GM18498 (cell line): ENCODE results near the gene TBC1D20.

Experiments
- ATAC-seq: cut with Tn5 transposase; IDR thresholded peaks from one replicate; pipeline ENCODE4 v1.9.1; 2021; ENCODE audit warnings: mild to moderate bottlenecking, moderate library complexity; ENCODE audit not compliant: unreplicated experiment

Gene TBC1D20

DNA sequence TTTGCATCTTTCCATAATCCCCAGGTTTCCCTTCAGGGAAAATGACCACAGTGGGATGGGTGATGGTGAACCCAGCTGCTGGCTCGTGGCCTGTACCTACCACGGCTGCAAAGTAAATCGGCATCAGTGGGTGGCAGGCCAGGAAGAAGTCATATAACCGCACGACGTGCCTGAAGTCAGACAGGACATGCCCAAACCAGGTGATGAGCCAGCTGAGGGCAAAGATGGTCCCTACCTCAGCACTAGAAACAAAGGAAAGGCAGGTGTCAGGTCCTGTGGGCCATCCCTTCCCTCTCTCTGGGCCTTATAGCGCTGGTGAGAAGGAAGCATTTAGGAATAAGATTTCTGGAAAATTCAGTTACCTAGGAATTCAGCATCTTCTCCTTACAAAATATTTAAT is 22.2 kb downstream of the TBC1D20 start:
- no peak for ATAC-seq

DNA sequence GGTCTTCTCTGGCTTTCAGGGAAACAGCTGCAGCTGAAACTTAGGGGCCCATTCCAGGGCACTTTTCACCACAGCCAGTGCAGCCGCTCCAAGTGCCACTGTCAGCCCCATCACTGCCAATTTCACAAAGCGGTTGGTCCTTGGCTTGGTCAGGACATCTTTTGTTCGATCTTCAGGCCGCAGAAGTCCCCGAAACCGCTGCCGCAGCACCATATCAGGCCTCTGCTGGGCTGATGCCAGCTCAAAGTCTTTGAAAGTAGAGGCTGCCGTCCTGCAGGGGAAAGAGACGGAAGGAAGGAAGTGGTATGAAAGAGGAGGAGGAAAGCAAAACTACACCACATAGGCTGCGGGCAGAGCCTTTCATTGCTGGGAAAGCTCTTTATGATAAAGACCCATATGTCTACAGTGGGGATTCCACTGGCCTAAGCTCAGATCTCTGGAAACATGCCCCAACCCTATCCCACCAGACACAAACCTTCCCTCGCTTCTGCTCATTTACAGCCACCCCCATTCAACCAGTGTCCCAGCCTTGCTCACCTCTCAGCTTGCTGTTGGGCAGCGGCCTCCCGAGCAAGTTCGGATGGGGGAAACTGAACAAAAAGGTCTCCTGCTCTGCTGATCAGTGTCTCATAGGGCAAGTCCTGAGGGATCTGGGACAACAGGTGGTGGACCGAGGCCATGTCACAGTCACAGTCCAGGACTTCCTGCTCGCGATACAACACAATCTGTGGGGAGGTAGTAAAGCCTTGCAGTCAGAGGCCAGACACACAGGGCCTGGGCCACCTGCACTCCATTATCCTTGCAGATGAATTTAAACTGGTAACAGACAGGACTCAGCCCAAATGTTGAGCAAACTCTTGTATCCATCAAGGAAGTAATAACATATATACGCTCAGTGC is 23.5 kb downstream of the TBC1D20 start:
- no peak for ATAC-seq

DNA sequence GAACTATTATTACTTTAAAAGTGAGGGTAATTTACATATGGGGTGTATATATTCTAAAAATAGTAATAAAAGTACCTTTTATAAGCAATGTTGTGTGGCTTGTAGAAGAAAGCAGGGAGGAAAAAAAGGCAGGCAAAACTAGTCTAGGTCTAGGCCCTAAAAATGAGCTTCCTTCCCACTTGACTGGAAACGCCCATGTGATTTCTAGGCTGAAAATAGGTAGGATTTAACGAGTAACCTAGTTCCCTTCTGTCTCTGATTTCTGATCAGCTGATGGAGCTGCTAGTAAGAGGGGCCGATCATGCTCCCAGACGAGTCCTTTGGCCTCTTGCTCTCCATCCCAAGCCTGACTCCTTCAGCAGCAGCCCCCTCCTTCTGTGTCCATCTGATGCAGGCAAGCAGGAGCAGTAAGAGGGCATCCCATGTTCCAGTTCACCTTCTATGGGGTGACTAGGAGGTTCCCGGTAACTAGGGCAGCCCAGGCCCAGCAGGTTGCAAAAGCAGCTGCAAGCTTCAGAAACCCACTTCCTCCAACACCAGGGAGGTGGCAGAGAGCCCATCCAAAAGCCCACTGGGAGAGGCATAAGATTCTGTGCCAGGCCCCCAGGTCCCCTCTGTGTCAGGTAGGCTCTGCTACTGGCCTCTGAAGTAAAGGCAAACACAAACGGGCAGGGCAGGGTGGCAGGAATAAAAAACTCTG is 24.4 kb downstream of the TBC1D20 start:
- ATAC-seq: no peak

DNA sequence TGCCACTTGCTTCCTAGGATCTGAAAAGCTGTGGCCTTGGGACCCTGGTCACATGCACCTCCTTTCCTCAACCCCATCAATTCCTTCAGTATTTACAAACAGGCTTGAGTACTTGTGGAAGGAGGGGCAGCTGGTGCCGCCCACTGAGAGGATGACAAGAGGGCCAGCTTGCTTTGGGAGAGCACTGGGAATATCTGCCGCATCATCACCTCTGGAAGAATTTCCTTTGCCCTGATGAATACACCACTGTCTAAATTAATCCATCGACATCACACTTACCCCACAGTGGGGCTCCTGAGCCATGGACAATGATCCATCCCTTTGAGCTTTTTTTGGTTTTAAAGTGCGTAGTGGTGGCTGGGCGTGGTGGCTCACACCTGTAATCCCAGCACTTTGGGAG is 25.9 kb downstream of the TBC1D20 start:
- no peak for ATAC-seq

DNA sequence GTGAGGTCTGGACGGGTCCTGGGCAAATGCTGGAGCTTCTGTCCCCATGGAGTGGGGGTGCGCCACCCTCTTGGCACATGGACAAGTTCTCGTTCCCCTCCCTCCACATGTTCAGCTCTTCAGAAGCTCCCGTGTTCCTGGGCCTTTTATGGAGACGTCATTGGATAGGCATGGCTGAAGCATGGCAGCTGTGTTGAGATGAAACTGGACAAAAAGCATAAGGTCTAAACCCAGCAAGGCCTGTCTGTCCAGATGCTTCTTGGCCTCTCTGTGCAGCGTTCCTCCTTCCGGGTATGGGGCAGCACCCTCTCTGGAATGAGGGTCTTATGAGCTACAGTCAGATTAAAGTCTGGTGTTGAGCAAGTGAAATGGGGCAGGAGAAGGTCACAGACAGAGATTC is 26.8 kb downstream of the TBC1D20 start:
- ATAC-seq: no peak

DNA sequence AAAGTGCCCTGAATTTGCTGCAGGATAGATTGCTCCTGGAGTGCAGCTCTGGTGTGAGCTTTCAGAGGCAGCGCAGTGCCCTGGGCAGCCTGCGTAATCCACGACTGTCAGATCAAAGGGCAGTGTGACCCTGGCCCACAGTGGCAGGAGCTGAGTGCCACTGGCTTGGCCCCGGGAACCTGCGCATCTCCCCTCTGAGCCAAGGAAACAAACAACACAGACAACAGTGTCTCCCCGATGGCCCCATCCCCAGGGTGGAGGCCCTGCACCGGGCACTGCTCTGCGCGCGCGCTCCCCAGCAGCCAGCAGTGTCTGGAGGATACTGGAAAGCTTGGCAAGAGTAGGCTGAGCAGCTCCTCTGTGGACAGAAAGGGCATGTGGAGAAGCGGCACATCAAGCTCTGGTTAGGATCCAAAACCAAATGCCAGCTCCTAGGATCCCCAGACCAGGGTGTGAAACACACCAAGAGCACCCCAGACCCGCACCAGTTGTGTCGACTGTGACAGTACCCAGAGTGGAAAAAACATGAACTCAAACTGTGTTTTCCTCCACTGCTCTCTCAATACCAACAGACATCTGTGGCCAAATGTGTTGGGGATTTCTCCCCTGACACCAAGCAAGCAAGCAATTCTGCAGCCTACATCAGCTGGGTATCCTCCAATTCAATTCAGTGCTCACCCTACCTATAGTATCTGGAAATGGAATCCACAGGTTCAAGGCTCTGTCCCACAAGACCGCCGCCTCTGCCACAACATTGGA is 27.5 kb downstream of the TBC1D20 start:
- ATAC-seq: no peak

DNA sequence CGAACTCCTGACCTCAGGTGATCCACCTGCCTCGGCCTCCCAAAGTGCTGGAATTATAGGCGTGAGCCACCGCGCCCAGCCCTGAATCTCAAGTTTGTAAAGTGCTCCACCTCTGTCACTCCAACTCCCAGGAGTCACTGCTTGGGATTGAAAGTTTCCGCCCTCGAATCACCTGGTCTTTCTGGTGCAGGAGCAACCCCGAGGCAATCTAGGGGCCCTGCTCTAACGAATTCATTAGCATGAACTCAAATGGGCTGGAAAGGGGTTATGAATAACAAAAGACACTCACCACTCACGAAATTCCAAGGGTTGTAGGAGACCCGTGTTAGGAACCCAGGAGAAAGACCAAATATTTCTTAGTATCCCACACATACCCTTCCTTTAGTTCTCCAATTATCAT is 28.1 kb downstream of the TBC1D20 start:
- ATAC-seq: no peak

DNA sequence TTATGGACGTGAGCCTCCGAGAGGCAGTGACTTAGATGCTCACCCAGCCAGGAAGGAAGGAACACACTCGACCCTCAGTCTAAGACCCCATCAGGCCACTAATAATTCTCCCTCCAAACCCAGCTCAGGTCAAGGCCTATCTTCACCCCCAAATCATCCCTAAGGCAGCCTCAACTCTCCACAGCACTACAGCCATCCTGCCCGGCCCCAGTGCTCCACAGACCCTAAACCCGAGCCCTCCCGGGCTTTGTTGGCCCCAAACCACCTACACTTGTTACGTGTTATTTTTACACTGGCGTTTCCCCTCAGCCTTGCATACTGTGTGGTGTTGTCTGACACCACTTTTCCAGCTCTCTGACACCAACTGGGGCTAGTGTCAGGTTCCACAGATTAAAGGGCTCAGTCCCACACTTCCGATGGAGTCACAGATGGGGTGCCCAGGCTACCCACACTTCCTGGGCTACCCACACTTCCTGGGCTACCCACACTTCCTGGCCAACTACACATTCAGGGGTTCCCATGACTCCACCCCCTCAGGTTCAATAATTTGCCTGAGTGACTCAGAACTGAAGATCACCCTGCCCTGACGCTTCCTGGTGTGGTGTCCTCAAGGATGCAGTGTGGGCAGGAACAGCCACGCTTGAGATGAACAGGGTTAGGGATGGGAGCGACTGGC is 28.9 kb downstream of the TBC1D20 start:
- peak; percentile 75 for ATAC-seq

DNA sequence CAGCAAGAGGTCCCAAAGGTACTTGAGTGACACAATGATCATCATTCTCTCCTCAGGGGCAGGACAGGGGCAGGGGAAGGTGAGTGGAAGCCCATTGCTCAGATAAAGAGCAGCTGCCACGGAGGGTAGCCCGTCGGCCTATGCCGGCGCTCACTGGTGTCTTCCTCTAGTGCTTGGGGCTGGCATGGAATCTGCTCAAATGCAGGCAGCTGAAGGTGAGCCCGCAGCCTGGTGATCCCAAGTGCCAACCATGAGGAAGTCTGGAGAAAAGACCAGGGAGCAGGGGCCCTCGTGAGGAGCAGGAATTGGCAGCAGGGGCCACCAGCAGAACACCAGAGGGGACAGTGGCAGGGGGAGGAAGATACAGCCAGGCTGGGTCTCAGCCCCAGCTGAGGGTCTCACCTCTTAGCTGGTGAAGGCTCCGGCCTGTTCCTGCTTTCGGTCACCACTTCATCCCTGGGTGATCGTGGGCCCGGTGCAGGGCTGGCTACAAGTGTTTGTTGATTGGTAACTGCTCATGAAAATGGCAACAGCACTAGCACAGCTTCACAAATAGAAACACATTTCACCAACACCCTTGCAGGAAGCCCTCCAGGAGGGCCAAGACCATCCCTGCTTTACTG is 29.5 kb downstream of the TBC1D20 start:
- no peak for ATAC-seq

DNA sequence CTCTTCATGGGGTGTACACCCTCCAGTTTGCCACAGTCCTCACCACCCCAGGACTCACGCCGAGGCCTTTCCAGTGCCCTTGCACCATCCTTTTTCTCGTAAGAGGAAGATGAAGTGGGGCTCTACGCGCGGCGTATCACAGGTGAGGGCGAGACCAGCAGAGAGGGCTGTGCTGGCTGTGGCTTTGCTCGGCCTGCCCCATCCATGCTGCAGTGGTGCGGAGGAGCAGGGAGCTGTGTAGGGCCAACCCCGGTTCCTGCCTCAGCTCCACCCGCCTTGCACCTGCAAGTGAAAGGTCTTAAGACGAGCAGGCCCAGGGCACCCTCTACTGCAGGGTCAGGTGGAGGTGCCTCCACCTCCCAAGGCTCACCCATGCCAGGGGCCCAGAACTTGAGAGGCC is 30.1 kb downstream of the TBC1D20 start:
- ATAC-seq: no peak

DNA sequence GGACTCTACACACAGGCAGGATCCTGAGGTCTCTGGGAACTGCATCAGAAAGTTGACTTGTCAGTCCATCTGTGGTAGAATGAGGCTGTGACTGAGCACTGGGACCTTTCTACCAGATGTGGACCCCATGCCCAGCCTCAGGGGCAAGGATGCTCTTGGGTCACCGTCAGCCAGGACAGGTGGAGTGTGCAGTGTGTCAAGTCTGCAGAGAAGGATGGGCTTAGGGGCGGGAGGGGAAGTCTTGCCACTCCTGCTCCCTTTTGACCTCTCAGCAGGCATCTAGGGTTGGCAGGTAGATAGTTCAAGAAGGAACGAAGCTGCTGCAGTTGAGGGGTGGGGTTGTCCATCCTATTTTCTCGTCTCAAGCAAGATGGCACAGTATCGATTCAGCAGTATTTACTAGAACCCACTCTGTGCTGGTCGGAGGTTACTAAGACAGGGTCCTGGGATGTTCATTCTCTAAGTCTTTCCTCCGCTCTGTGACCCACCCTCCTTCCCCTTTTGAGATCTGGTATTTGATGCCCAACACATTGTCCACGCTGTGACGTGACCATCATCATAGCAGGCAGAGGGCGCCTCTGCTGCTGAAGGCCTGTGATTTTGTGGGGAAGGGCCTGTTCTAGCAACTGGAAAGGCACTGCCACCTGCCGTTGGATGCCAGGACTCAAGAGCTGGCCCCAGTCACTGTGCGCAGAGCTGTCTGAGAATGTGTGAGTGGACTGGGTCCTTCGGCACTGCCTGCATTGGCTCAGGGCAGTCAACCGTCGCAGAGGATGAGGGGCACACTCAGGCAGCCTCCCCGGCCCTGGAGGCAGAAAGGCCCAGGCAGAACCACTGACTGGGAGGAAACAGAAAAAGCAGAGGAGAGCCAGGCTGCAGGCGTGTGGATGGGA is 31.1 kb downstream of the TBC1D20 start:
- no peak for ATAC-seq

DNA sequence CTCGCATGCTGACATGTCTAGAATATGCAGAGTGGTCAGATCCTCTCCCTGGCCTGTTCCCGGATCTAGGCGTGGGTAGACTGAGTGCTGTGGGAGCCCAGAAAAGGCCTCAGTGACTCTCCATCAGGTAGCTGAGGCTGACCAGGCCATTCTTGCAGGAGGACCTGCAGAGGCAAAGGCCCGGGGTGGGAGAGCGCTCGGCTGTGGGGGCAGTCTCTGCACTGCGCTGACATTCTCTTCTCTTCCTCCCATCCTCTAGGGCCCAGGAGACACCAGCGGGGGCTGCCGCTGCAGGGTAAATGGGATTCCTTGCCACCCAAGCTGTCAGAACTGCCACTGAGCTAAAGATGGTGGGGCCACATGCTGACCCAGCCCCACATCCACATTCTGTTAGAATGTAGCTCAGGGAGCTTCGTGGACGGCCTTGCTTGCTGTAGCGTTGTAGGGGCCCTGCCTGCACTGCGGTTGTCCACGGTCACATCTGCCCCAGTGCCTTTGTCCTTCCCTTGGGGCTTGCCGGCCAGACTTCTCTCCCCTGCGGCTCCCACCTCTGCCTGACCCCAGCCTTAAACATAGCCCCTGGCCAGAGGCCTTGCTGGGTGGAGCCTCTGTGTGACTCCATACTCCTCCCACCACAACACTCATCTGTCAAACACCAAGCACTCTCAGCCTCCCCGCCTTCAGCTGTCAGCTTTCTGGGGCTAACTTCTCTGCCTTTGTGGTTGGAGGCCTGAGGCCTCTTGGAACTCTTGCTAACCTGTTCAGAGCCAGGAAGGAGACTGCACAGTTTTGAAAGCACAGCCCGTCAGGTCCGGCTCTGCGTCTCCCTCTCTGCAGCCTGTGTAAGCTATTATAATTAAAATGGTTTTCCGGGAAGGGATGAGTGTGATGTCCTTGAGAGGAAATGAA is 32.0 kb downstream of the TBC1D20 start:
- ATAC-seq: no peak

DNA sequence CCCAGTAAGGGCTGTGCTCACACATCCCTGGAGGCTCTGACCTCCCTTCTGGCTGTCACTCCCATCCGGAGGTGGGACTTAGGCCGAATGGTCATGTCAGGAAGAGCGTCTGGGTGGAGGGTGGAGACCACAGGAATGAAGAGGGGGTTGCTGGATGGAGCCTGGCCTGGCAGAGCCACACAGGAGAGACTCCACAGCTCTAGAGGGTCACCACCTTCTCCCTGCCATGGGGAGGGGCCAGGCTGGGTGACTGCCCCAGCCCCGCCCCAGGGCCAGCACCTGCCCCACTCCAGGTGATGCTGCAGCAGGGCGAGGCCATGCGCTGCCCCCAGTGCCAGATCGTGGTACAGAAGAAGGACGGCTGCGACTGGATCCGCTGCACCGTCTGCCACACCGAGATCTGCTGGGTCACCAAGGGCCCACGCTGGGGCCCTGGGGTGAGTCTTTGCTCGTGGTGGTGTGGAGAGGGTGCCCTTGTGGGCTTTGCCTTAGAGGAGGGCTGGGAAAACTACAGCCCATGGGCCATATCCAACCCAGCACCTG is 33.6 kb downstream of the TBC1D20 start:
- ATAC-seq: no peak

DNA sequence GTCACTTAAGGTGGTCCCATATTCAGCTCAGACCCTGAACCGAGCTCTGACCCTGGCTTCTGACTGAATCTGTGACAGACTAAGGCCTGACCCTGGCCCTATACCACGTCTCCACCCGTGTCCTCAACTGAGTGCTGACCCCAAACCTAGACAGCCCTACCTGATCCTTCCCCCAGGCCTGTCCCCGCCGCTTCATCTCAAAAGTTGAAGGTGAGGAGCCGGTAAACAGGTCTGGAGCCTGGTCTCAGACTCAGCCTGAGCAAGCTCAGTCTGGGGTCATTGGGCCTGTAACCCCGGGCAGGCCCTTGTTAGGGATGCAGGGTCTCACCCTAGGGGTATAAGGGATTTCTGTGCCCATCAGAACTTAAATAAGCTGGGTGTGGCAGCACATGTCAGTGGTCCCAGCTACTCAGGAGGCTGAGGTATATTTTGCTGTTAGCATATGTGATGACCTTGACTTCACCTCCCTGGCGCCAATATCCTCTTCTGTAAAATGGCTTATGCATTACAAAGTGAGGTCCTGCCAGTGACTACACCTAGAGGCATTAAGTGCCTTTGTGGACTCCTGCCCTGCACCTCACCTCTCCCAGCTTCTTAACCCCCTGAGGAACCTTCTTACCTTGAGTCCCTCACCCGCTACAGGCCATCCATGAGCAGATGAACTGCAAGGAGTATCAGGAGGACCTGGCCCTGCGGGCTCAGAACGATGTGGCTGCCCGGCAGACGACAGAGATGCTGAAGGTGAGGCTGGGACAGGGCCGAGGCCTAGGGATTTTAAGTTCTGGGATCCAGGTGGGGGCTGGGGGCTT is 34.3 kb downstream of the TBC1D20 start:
- no peak for ATAC-seq

DNA sequence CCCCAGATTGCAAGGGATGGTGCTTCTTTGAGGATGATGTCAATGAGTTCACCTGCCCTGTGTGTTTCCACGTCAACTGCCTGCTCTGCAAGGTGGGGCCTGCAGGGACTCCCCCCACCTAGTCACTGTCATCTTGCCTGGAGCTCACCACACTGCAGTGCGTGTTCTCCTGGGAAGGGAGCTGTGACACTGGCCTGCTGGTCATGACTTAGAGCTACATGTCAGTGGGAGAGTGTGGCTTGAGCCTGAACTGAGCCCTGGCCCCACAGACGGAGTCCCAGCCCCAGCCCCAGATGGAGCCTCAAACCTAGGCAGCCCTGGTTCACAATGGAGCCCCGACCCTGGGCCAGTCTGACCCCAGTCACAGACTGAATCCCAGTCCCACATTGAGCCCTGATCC is 34.9 kb downstream of the TBC1D20 start:
- ATAC-seq: no peak

DNA sequence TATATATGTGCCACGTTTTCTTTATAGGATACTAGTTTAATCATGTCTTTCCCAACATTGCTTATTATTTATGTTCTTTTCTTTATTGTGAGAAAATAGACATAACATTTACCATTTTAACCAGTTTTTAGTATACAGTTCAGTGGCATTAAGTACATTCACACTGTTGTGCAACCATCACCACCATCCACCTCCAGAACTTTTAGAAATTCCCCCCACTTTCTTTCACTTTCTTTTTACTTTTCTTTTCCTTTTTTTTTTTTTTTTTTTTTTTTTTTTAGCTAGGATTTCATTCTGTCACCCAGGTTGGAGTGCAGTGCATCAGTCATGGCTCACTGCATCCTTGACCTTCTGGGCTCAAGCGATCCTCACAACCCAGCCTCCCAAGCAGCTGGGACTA is 35.8 kb downstream of the TBC1D20 start:
- ATAC-seq: no peak

DNA sequence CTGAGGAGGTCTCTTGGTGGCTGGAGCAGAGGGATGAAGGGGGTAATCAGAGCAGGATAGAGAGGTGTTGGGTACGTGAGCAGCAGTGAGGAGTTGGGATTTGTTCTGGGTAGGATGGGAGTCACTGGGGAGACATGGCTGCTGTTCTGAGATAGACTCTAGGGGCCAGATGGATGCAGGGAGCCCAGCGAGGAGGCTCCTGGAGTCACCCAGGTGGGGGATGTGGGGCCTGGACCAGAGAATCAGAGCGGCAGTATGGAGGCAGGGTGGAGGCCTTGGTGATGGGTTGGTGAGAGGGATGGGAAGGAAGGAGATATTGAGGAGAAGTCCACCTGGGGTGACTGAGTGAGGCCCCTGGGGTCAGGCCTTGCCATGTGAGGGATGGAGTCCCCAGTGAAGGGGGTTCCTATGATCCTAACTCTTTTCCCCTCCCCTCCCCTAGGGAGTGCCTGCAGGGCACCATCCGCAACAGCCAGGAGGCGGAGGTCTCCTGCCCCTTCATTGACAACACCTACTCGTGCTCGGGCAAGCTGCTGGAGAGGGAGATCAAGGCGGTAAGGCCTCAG is 40.6 kb downstream of the TBC1D20 start:
- no peak for ATAC-seq
